SH-SY5Y (cell line): ENCODE results near the gene PBX1.
A peak's percentile ranks its signal among the peaks of the same experiment; 100 is the strongest.

Experiments used
- GATA2 ChIP-seq: IDR thresholded peaks from 2 replicates; pipeline ENCODE4 v1.6.1; 2011; ENCODE audit warnings: mild to moderate bottlenecking, low read depth, low read length
- GATA3 ChIP-seq: IDR thresholded peaks from 2 replicates; pipeline ENCODE4 v1.6.1; 2011; ENCODE audit warnings: low read depth, mild to moderate bottlenecking, low read length, moderate library complexity

Gene PBX1

DNA sequence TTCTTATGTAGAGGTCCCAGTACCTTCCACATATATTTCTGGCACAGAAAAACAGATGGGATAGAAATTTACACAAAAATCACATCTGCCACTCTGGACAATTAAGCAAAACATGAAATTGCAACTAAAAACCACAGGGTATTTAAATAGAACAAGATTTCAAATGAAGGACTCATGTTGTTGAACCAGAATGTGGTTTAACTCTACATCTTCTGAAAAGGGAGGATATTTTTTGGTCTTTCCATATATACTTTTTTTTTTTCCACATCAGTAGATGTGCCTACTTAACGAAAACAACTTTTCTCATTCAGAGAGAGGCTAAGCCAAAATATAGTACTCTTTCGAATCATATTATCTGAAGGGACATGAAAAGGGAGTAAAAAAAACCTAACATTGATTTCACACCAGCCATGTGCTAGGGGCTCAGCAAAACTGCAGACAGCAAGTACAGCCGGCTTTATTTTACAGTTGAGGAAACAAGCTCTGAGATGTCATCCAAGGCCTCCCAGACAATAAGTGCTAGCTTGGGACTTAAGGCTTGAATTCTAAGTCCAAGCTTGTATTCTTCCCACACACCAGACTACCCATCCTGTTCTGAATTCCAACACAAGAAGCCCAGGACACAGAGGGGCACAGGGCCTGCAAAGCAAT lies 208.9 kb downstream of the PBX1 start:
- TF ChIP-seq GATA3, result no peak
- TF ChIP-seq GATA2, result no peak

DNA sequence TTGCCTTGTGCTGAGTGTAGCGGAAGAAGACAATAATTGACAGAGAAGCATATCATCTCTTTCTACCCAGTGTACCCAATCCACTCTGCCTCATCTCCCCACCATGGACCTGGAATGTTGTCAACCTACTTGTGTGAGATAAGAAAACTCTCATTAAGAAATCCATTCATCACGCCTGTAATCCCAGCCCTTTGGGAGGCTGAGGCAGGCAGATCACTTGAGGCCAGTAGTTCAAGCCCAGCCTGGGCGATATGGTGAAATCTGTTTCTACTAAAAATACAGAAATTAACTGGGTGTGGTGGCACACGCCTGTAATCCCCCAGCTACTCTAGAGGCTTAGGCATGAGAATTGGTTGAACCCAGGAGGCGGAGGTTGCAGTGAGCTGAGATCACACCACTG lies 209.6 kb downstream of the PBX1 start:
- TF ChIP-seq GATA3, result no peak
- no peak for TF ChIP-seq GATA2

DNA sequence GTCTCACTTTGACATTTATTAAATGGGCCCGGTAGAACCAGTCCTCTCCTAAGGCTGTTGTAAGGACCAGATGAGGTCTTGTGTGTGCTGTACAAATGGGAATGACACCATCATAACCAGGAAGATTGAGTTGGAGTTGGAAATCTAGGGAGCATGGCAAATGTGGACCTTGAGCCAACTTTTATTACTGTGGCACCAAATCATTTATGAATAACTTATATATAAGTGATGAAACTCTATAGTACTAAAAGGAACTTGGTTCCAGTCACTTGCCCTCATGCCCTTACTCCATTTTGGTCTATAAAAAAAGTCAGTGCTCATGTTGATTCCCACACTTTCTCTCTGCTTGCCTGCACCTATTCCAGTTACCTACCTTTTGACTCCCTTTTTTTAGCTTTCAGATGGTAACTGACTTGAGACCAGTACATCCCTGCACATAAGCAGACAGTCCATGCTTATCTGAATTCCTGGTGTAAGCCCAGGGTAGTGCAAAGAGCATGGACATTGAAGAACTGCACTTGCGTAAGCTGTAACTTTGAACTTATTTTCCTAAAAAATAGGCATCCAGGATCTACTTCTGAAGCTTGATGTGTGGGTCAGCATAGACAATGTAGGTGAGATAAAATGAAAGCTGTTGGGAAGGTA lies 210.6 kb downstream of the PBX1 start:
- TF ChIP-seq GATA3 (no peak), GATA2 (no peak)

DNA sequence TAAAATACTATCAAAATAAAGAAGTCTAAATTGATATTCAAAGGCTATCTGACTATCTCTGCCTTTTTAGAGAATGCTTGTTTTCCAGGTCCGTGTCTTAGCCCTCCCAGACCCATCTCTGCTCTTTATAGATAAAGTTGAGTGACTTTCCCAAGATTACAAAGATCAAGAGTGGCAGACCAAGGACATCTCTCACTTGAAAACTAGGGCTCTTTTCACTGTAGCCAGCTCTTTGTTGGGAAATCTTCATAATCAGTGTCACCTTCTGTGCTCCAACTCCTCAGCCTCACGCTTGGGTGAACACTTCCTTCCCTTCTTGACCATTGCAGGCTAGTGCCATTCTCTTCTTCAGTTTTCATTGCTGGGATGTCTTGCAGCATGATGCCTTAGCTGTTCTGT lies 211.1 kb downstream of the PBX1 start:
- no peak for TF ChIP-seq GATA3
- TF ChIP-seq GATA2, result no peak

DNA sequence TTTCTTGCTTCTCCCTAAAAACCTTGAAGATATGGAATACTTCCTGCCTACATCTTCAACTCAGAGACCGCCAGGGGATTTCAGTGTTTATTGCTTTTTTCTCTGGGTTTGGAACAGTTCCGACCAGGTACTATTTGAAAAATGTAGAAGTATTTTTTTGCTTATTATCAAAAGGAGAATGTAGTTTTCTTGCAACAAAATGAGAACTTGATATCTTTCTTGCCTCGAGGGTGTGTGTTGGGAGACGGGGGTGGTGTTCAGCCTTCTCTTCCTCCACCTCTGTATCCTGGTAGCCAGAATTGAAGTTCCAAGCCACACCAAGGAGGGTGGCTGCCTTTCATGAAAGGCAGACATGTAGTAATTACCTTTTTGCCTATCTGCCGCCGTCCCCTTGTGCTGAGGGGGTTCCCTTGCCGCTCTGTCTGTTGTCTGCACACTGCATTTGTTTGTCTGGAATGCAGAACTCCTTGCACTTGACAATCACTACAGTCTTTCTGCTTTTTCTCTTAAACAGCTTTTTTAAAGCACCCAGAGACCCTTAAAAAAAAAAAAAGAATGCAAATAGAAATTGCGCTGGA lies 212.1 kb downstream of the PBX1 start:
- TF ChIP-seq GATA2, result no peak
- no peak for TF ChIP-seq GATA3

DNA sequence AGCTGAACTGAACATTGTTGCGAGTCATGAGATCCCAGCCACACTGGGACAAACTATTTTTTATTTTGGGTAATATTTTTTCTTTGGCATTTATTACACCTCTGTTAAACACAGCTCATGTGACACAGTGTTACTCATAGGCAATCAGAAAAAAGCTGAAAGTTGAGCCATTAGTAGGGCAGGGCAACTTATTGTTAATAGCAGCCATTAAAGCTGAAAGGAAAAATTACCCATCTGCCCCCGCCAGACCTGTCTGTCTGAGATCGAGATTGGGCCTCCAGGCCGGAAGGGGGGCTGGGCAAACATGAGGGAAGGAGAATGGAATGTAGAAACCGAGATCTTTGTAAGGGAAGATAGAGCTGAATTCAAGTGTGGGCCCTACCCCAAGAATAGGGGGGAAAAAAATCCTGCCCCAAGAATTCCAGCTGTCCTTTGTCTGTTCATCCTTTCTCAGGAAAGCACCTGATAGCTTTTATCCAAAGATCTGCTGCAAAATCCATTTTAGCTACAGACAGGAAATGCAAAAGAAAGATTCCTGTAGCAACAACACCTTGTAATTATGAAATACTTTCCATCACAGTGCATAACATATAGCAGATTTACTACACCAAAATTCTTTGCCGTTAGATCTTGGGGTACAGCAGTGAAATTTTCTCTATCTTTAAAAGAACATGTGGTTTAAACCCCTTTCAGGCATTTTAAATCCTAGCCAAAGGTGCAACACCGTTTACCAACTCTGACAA lies 212.8 kb downstream of the PBX1 start:
- TF ChIP-seq GATA3 (no peak), GATA2 (no peak)

DNA sequence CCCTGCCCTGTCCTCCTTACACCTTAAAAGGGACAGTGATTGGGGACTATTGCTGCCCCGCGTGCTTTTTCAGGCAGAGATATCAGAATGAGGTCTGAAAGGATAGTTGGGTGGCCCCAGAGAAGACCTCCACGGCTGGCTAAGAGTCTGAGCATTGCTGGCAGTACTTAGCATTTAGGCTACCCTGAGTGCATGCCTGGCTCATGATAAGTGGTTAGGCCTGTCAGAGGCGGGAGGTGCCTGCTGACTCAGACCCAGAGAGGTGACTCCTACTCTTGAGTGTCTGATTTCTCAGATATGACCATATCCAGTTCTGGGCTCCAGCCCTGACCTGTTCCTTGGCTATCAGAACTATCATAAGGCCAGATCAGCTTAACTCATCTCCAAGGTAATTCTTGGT lies 213.7 kb downstream of the PBX1 start:
- TF ChIP-seq GATA3 (no peak), GATA2 (no peak; the same call in 1 of the 2 replicates)

DNA sequence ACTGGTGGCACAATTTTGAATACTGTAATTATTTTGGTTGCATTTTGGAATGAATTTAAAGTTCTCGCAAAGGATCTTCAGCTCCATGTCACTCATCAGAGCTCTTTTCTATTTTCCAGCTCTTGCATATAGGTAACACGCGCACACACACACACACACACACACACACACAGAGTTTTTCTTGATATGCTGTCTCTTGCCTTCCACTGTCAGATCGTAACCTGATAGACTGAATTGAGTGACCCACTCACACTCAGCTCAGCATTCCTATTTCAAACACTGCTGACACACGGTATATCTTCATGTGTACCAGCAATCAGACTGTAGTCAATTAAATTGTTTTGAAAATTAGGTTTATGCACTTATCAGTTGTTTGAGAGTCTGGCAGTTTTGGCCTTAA lies 214.1 kb downstream of the PBX1 start:
- TF ChIP-seq GATA2 (peak; percentile 9; the same call in 1 of the 2 replicates), GATA3 (no peak)

DNA sequence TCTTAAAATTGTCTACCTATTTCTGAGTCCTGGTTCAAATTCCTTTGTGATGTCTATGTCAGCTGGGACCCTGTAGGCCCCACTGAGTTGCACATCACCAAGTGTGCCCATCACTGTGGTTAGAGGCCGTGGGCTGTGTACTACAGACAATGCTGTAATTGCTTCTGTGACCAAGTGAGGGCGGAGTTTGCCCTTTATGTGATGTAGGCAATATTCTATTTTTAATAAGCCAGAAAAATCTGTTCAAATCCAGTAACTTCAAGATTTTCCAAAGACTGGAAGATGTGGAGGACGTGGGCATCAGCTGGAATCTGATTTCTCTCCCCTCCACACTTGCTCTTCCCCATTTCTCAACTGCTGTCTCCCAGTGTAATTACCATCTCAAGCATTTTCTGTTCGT lies 215.4 kb downstream of the PBX1 start:
- TF ChIP-seq GATA3 (no peak), GATA2 (no peak)

DNA sequence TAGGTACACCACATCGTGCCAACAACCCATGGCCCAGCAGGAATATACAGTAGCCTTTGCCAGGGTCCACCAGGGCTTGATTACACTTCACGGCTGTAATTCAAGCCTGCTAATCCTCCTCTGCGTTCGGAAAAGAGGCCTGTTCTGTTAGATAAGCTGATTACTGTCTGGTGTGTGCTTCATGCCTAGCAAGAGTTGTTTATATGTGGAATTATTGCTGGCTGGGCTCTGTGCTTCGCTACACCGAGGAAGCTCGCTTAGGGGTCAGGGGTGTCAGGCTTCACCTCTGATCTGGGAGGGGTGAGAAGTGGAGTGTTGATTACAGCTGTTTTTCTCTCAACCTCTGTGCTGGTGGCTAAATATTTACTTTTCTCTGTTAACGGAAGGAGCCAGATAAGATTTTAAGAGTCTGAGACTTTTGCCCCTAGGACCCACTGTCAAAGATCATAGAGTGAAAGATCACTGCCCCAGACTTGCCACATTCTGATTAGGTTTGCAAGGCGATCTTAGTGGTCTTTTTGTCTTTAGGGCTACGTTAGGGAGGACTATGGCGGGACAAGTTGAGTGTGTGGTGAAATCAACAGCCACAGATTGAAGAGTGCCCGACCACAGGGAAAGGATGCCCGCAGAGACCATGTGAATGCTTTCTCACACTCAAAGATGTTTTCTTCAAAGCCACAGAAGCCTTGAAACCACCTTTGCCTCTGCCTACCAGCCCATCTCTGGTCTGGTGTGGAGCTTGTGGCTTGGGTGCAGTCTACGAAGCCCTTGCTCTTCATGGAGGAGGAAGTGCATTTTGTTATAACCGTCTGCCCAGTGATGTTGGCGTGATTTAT lies 216.1 kb downstream of the PBX1 start:
- TF ChIP-seq GATA3 (peak; percentile 58; the same call in 1 of the 2 replicates), GATA2 (peak; percentile 96)

DNA sequence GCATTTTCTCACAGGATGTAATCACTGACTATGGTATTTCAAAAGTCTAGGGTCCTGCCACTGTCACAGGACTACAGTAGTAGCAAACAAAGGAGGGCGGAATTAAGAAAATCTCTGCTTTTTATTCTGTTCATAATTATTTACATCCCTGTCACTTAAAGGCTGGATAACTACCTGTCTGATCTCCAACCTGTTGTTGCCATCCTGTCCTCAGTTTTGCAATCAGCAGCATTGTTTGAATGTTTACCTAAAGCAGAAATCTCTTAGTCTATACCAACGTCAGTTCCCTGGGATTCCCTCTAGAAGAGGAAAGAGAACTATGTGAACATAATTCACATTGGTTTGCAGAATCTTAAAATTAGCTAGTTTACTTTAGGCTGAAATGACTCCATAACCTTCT lies 218.5 kb downstream of the PBX1 start:
- no peak for TF ChIP-seq GATA3
- TF ChIP-seq GATA2, result no peak

DNA sequence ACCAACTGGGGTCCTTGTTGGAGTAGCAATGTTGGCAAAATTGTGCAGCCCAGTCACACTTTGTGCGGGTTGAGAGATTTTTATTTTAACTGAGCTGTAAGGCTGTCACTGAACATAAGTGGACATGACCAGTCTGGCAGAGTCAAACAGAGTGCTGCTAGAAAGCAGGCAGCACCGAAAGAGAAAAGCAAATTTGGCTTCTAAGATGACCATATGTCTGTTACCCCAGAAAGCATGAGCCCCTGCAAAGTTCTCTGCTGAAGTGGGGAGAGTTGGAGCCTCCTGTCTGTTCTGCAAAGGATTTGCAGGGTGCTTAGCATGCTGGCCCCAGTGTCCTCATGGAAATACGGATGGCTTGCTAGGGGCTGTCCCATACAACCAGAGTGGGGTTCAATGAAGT lies 220.4 kb downstream of the PBX1 start:
- TF ChIP-seq GATA3 (no peak), GATA2 (no peak)

DNA sequence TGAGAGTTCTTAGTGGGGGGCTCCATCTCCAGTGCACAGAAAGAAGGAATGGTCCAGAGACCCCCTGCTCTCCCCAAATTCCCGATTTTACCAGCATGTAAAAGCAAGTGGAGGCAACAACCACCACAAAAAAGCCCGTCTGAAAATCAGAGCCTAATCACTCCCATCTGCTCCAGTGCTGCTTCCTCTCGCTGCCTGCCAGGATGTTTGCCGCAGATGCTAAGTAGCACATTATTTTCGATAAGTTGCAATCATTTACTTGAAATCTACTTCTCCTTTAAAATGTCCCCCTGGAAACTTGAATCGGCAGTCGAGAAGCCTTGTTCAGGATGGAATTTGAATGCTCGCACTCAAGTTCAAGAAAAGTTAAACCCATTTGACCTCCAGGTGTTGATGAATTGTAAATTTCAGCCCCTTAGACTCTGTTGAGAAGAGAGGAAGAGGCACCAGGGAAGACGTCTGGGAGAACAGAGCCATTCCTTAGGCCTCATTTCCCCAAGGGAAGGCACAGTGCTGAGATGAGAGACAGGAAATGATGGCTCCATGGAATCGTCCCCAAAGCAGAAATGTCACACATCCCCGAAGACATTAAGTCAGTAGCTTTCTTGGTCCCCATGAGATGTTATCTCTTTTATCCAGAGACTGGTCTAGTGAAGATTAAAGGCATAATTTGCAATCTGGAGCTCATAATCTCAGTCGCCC lies 221.3 kb downstream of the PBX1 start:
- TF ChIP-seq GATA3 (no peak), GATA2 (no peak)
